ENCODE results near the gene LGR5.
"Not testable (repeated sequence)": the region's sequence is repeated elsewhere in the genome, so short reads cannot be mapped to it uniquely, and the experiment has no call there.

The LGR5 gene

DNA sequence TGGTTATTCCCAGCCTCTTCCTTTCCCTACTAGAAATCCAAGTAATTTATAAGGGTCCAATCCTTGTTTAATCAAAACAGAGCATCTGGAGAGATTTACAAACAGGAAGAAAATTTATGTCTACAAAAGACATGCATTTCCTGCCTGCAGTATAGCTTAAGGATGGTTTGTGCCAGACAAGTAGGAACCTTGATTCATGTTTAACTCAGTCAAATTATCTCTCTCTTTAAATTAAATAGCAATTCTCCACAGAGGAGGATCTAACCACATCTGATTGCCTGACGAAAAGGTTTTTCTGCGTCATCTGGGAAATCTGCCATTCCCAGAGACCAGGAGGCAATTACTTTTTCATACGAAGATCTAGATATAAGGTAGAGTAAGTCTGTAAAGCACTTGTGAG is 118.8 kb downstream of the LGR5 start:
- ChIA-PET POLR2A (ENCODE audit: low non-redundant PET) (no interaction called here), CTCF (no interaction called here)
- TF ChIP-seq, protein P1, sequence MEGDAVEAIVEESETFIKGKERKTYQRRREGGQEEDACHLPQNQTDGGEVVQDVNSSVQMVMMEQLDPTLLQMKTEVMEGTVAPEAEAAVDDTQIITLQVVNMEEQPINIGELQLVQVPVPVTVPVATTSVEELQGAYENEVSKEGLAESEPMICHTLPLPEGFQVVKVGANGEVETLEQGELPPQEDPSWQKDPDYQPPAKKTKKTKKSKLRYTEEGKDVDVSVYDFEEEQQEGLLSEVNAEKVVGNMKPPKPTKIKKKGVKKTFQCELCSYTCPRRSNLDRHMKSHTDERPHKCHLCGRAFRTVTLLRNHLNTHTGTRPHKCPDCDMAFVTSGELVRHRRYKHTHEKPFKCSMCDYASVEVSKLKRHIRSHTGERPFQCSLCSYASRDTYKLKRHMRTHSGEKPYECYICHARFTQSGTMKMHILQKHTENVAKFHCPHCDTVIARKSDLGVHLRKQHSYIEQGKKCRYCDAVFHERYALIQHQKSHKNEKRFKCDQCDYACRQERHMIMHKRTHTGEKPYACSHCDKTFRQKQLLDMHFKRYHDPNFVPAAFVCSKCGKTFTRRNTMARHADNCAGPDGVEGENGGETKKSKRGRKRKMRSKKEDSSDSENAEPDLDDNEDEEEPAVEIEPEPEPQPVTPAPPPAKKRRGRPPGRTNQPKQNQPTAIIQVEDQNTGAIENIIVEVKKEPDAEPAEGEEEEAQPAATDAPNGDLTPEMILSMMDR (conservative IDR thresholded peaks at IDR 0.05; ENCODE audit: low read depth) = no peak
- DNase-seq (ENCODE audit: low spot score) = no peak
- H3K27ac ChIP-seq = no peak overlapping the region

DNA sequence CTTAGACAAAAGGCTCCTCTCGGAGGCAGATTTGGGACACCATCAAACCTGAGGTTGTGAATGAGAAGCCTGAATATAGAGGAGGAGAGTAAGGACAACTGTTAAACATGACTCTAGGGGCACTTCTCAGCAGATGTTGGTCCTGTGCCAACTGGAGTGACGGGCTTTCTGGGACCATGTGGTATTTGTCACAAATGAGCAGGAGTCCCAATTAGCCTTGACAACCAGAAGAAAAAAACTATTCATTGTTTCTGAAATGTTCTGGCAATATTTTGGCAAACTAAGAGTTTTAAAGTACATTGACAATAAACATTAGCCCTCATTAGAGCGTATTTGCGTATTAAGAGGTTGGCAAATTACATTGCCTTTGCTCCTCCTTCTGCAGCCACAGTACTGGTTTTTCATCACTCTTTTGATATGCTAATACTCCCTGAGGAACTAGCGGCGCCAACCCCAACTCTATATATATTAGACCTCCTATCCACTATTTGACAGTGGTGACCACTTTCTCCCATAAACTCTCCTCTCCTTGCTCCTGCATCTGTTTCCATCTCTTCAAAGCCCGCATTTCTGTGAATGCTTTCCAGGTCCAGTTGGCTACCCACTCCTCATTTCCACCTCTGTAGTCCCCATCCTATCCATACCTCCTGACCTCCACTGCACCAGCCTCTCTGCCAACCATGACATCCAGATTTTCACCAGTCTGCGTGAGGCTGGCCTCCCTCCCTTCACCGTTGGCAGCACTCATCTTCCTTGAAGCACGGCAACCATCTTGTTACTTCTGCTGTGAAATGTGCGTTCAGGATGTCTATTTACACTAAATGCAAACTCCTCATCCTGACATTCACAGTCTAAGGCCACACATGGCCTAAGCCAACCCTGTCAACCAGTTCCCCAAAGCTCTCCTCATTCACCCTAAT is 123.3 kb downstream of the LGR5 start:
- TF ChIP-seq, protein P1 (conservative IDR thresholded peaks at IDR 0.05; ENCODE audit: low read depth) = no peak
- ChIA-PET CTCF (no interaction called here), POLR2A (ENCODE audit: low non-redundant PET) (no interaction called here)
- no peak overlapping the region for H3K27ac ChIP-seq
- no peak for DNase-seq (ENCODE audit: low spot score)

DNA sequence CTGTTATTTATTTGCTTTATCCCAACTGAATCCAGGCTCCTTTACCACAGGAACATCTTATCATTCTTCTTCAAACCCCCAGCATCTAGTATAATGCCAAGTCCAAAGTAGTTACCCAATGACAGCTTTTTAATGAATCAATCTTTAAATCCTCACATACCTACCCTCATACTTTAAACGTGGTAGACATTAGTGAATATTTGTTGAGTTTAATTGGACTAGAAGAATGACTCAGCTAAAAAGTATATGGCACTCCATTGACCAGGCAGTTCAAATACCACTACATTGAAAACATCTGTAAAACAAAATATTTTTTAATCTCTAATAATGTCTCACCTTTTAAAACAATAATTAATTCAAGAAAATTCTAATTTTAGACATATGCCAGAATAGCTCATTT is 125.9 kb downstream of the LGR5 start:
- POLR2A ChIA-PET (ENCODE audit: low non-redundant PET) = no interaction called here

DNA sequence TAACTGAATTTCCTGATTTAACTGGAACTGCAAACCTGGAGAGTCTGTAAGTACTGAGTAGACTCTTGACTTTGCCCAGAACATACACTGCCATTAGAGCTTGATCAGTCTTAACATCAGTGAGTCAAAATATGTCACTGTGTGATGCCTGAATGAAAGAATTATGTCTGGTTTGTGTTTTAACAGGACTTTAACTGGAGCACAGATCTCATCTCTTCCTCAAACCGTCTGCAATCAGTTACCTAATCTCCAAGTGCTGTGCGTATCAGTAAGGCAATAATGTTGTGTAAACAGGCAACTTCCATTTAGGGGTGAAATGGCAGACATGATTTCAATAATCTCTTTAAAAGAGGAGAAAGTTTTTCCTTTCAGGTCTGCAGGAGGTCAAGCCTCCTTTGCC is 127.1 kb downstream of the LGR5 start:
- TF ChIP-seq, protein P1 (conservative IDR thresholded peaks at IDR 0.05; ENCODE audit: low read depth) = no peak
- DNase-seq (ENCODE audit: low spot score) = no peak
- POLR2A ChIA-PET (ENCODE audit: low non-redundant PET) = no interaction called here
- no peak overlapping the region for H3K27ac ChIP-seq
- CTCF ChIA-PET = no interaction called here

More for the DNA sequence above, 125.9 kb downstream of the LGR5 start:
- DNase-seq (ENCODE audit: low spot score) = no peak
- H3K27ac ChIP-seq = no peak overlapping the region
- CTCF ChIA-PET = no interaction called here
- TF ChIP-seq, protein P1 (conservative IDR thresholded peaks at IDR 0.05; ENCODE audit: low read depth) = no peak

DNA sequence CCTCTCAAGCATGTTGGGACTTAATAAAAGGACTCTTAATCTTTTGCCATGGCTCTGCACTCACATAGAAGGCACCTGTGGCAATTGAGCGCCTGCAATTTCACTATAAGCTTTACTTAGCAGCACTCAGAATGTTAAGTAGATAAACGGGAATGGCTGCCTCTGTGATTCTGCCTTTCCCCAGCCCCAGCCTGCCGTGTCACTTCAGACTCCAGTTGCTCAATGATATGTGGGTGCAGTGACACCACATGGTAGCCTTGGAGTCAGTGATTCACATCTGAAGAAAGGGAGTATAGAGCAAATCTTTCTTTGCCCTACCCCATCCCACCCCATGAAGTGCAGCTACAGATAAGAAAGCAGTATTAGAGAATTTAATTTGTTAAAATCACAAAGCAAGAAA is 127.9 kb downstream of the LGR5 start:
- DNase-seq (ENCODE audit: low spot score) = no peak
- ChIA-PET CTCF (no interaction called here), POLR2A (ENCODE audit: low non-redundant PET) (no interaction called here)
- H3K27ac ChIP-seq = no peak overlapping the region
- TF ChIP-seq, protein P1 (conservative IDR thresholded peaks at IDR 0.05; ENCODE audit: low read depth) = no peak

DNA sequence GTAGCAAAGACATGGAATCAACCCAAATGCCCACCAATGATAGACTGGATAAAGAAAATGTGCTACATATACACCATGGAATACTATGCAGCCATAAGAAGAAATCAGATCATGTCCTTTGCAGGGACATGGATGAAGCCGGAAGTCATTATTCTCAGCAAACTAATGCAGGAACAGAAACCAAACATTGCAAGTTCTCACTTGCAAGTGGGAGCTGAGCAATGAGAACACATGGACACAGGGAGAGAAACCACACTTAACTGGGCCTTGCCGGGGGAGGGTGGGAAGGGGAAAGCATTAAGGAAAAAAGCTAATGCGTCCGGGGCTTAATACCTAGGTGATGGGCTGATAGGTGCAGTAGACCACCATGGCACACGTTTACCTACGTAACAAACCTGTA is 130.3 kb downstream of the LGR5 start:
- POLR2A ChIA-PET (ENCODE audit: low non-redundant PET); CTCF ChIA-PET; H3K27ac ChIP-seq; DNase-seq (ENCODE audit: low spot score): not testable (repeated sequence)

DNA sequence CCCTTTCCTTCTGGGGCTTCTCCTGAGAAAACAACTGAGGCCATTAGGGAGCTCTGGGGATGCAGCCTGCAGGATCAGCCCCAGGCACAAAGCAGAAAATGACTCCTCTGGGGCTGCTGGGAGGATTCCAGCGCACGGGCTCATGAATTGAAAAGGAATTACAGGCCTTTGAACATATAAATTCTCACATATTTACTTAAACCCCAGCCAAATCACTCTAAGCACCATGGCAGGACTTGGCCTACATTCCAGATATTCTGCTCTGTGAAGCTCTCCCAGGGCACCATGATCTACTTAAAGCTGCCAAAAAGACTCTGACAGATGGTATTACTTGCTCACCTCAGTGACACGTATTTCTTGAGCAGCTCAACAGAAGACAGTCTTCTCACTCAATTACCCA is 136.9 kb downstream of the LGR5 start:
- DNase-seq (ENCODE audit: low spot score) = no peak
- ChIA-PET CTCF (no interaction called here), POLR2A (ENCODE audit: low non-redundant PET) (no interaction called here)
- TF ChIP-seq, protein P1 (conservative IDR thresholded peaks at IDR 0.05; ENCODE audit: low read depth) = no peak
- no peak overlapping the region for H3K27ac ChIP-seq
